Trophoblast cell (in vitro differentiated cells and primary cell): Measurements from ENCODE around the gene USP33.

Experiments used
- DNase-seq, 2 donors: peaks; one replicate each; pipeline ENCODE4 v3.0.0-alpha.2; 2016
- H2AFZ ChIP-seq: 2 replicates; pipeline ENCODE4 v1.6.1; 2013; ENCODE audit warnings: low read length, moderate library complexity, mild to moderate bottlenecking; ENCODE audit not compliant: insufficient read depth, poor library complexity
- H2AK5ac ChIP-seq: 2 replicates; pipeline ENCODE4 v1.6.1; 2013; ENCODE audit warnings: mild to moderate bottlenecking, low read length
- H2BK120ac ChIP-seq: 2 replicates; pipeline ENCODE4 v1.6.1; 2013; ENCODE audit warnings: low read length, mild to moderate bottlenecking, moderate library complexity; ENCODE audit not compliant: insufficient read depth, poor library complexity
- H2BK12ac ChIP-seq: 2 replicates; pipeline ENCODE4 v1.6.1; 2013; ENCODE audit warnings: mild to moderate bottlenecking, low read length, moderate library complexity
- H2BK5ac ChIP-seq: 2 replicates; pipeline ENCODE4 v1.6.1; 2013; ENCODE audit warnings: low read length, low read depth, moderate library complexity, mild to moderate bottlenecking; ENCODE audit not compliant: poor library complexity
- H3K14ac ChIP-seq: 2 replicates; pipeline ENCODE4 v1.6.1; 2013; ENCODE audit warnings: mild to moderate bottlenecking, low read length
- H3K18ac ChIP-seq: 2 replicates; pipeline ENCODE4 v1.6.1; 2013; ENCODE audit warnings: mild to moderate bottlenecking, low read length
- H3K23ac ChIP-seq: 2 replicates; pipeline ENCODE4 v1.6.1; 2013; ENCODE audit warnings: low read length
- H3K27ac ChIP-seq: 2 replicates; pipeline ENCODE4 v1.5.1; 2013; ENCODE audit warnings: low read depth, mild to moderate bottlenecking, inconsistent platforms, low read length, moderate library complexity
- H3K27me3 ChIP-seq: 2 replicates; pipeline ENCODE4 v1.6.1; 2013; ENCODE audit warnings: inconsistent platforms, mild to moderate bottlenecking, low read length, moderate library complexity; ENCODE audit not compliant: insufficient read depth
- H3K36me3 ChIP-seq, 2 experiments: 1 replicate in 1 of 2; 2 replicates in 1 of 2; pipeline ENCODE4 v1.6.1; 2013; ENCODE audit warnings: low read length in 2 of 2, mild to moderate bottlenecking in 2 of 2, moderate library complexity in 1 of 2; ENCODE audit not compliant: insufficient read depth in 2 of 2, control insufficient read depth in 1 of 2
- H3K4ac ChIP-seq: 2 replicates; pipeline ENCODE4 v1.6.1; 2013; ENCODE audit warnings: low read depth, mild to moderate bottlenecking, low read length, moderate library complexity
- H3K4me1 ChIP-seq, 2 experiments: 1 replicate in 1 of 2; 2 replicates in 1 of 2; pipeline ENCODE4 v1.6.1; 2013; ENCODE audit warnings: low read length in 2 of 2, mild to moderate bottlenecking in 2 of 2, moderate library complexity in 1 of 2; ENCODE audit not compliant: insufficient read depth in 2 of 2, control insufficient read depth in 1 of 2
- H3K4me2 ChIP-seq: 2 replicates; pipeline ENCODE4 v1.6.1; 2013; ENCODE audit warnings: inconsistent platforms, mild to moderate bottlenecking, low read length, moderate library complexity
- H3K4me3 ChIP-seq: 2 replicates; pipeline ENCODE4 v1.5.1; 2013; ENCODE audit warnings: mild to moderate bottlenecking, low read depth, low read length, inconsistent platforms
- H3K79me1 ChIP-seq: one replicate; pipeline ENCODE4 v1.6.1; 2013; ENCODE audit warnings: low read length
- H3K79me2 ChIP-seq: 2 replicates; pipeline ENCODE4 v1.6.1; 2013; ENCODE audit warnings: low read length, mild to moderate bottlenecking; ENCODE audit not compliant: control insufficient read depth, insufficient read depth, poor library complexity
- H3K9ac ChIP-seq: 2 replicates; pipeline ENCODE4 v1.6.1; 2013; ENCODE audit warnings: mild to moderate bottlenecking, low read length
- H3K9me3 ChIP-seq: 2 replicates; pipeline ENCODE4 v1.6.1; 2013; ENCODE audit warnings: low read depth, mild to moderate bottlenecking, control low read depth, inconsistent platforms, low read length; ENCODE audit not compliant: insufficient read depth
- H4K12ac ChIP-seq: 2 replicates; pipeline ENCODE4 v1.6.1; 2013; ENCODE audit warnings: low read depth, mild to moderate bottlenecking, low read length, moderate library complexity
- H4K8ac ChIP-seq: 2 replicates; pipeline ENCODE4 v1.6.1; 2013; ENCODE audit warnings: low read depth, mild to moderate bottlenecking, low read length, moderate library complexity
- H4K91ac ChIP-seq: one replicate; pipeline ENCODE4 v1.6.1; 2013; ENCODE audit warnings: low read depth, mild to moderate bottlenecking, low read length, moderate library complexity
- WGBS: extraction: QIAGEN DNeasy Blood & Tissue Kit; methylation state at CpG from one replicate; pipeline ENCODE4 v1.1.7; 2013; ENCODE audit warnings: missing lambda C conversion rate; ENCODE audit not compliant: insufficient read length, insufficient coverage; ENCODE audit errors: extremely low coverage; 5-methylcytosine and 5-hydroxymethylcytosine counted together

Gene USP33

GRCh38 chr1:77716065-77716464 is 43.6 kb downstream of the USP33 start:
- Histone ChIP-seq H3K27me3 (no peaks in the 10 kb centered on the region), H3K4me2 (no peak overlapping the region), H4K91ac (no peak overlapping the region), H3K23ac (no peak overlapping the region), H2BK120ac (no peak overlapping the region), H3K9ac (no peak overlapping the region), H3K79me2 (no peaks in the 10 kb centered on the region), H4K12ac (no peak overlapping the region), H3K4me1 (no peaks in the 10 kb centered on the region), H3K36me3 (peaks cover 18 to 20% of the 10 kb centered on the region in 2 experiments), H4K8ac (no peak overlapping the region), H3K27ac (no peak overlapping the region), H2BK12ac (no peak overlapping the region), H3K79me1 (no peaks in the 10 kb centered on the region), H3K18ac (no peak overlapping the region), H3K9me3 (no peaks in the 10 kb centered on the region), H3K4me3 (no peak overlapping the region), H3K4ac (no peak overlapping the region), H2AK5ac (no peak overlapping the region), H2BK5ac (no peak overlapping the region), H2AFZ (no peak overlapping the region), H3K14ac (no peak overlapping the region)
- WGBS, result no CpG with 5 or more reads among the region's 4 CpGs
- no peak for DNase-seq

- H3K23ac ChIP-seq, result no peak overlapping the region
- H3K4ac ChIP-seq, result no peak overlapping the region
- H2AFZ ChIP-seq, result no peak overlapping the region
- H2AK5ac ChIP-seq, result no peak overlapping the region
- WGBS, result no CpG with 5 or more reads among the region's 3 CpGs
- H3K27me3 ChIP-seq, result no peaks in the 10 kb centered on the region
- H3K9ac ChIP-seq, result no peak overlapping the region
- no peak overlapping the region for H4K91ac ChIP-seq
- H2BK120ac ChIP-seq, result no peak overlapping the region
- H2BK5ac ChIP-seq, result no peak overlapping the region
- no peak overlapping the region for H3K27ac ChIP-seq
- H3K9me3 ChIP-seq, result no peaks in the 10 kb centered on the region
- no peak overlapping the region for H3K4me2 ChIP-seq
- H4K12ac ChIP-seq, result no peak overlapping the region
- H3K79me2 ChIP-seq, result no peaks in the 10 kb centered on the region
- H3K79me1 ChIP-seq, result no peaks in the 10 kb centered on the region
- no peak overlapping the region for H2BK12ac ChIP-seq
- no peaks in the 10 kb centered on the region for H3K4me1 ChIP-seq
- H4K8ac ChIP-seq, result no peak overlapping the region
- no peak overlapping the region for H3K18ac ChIP-seq
- H3K14ac ChIP-seq, result no peak overlapping the region
- peaks cover 12 to 25% of the 10 kb centered on the region in 2 experiments for H3K36me3 ChIP-seq
- no peak overlapping the region for H3K4me3 ChIP-seq
- DNase-seq, result no peak
These were observed 49.9 kb downstream of the USP33 start for GRCh38 chr1:77709727-77710126.

- Histone ChIP-seq H3K9me3 (no peaks in the 10 kb centered on the region), H3K4ac (no peak overlapping the region), H2AK5ac (no peak overlapping the region), H3K27ac (no peak overlapping the region), H2BK120ac (no peak overlapping the region), H3K23ac (no peak overlapping the region), H3K4me3 (no peak overlapping the region), H4K12ac (no peak overlapping the region), H3K79me1 (no peaks in the 10 kb centered on the region), H3K36me3 (peaks cover 2 to 16% of the 10 kb centered on the region in 2 experiments), H3K4me2 (no peak overlapping the region), H2AFZ (no peak overlapping the region), H3K4me1 (no peaks in the 10 kb centered on the region), H2BK12ac (no peak overlapping the region), H3K9ac (no peak overlapping the region), H4K8ac (no peak overlapping the region), H3K18ac (no peak overlapping the region), H2BK5ac (no peak overlapping the region), H4K91ac (no peak overlapping the region), H3K79me2 (no peaks in the 10 kb centered on the region), H3K27me3 (no peaks in the 10 kb centered on the region), H3K14ac (no peak overlapping the region)
- DNase-seq, result no peak
- no CpG with 5 or more reads among the region's 4 CpGs for WGBS
These were observed 53.3 kb downstream of the USP33 start for GRCh38 chr1:77706321-77706720.

GRCh38 chr1:77704736-77705135 is 54.9 kb downstream of the USP33 start:
- no peak overlapping the region for H3K23ac ChIP-seq
- no peaks in the 10 kb centered on the region for H3K27me3 ChIP-seq
- H3K36me3 ChIP-seq, result peaks cover 2 to 12% of the 10 kb centered on the region in 2 experiments
- WGBS, result no CpG with 5 or more reads among the region's 2 CpGs
- no peak overlapping the region for H4K8ac ChIP-seq
- no peak overlapping the region for H2AK5ac ChIP-seq
- no peak overlapping the region for H3K27ac ChIP-seq
- no peak overlapping the region for H3K9ac ChIP-seq
- H3K4me1 ChIP-seq, result no peaks in the 10 kb centered on the region
- no peak overlapping the region for H3K18ac ChIP-seq
- no peak overlapping the region for H2BK5ac ChIP-seq
- peaks cover 1% of the 10 kb centered on the region for H3K9me3 ChIP-seq
- DNase-seq, result no peak
- no peak overlapping the region for H3K4ac ChIP-seq
- no peak overlapping the region for H4K91ac ChIP-seq
- no peak overlapping the region for H3K14ac ChIP-seq
- H4K12ac ChIP-seq, result no peak overlapping the region
- H3K4me3 ChIP-seq, result no peak overlapping the region
- H2BK120ac ChIP-seq, result no peak overlapping the region
- no peaks in the 10 kb centered on the region for H3K79me2 ChIP-seq
- no peak overlapping the region for H3K4me2 ChIP-seq
- no peak overlapping the region for H2AFZ ChIP-seq
- H2BK12ac ChIP-seq, result no peak overlapping the region
- H3K79me1 ChIP-seq, result no peaks in the 10 kb centered on the region
